LNCaP clone FGC (cell line): Measurements from ENCODE around the gene PPL.

Experiments
- DNase-seq: peaks from one replicate; pipeline ENCODE4 v3.0.0-alpha.2; 2011; ENCODE audit warnings: low read depth
- H3K4me3 ChIP-seq: 2 replicates; pipeline ENCODE4 v1.5.1; 2011; ENCODE audit warnings: mild to moderate bottlenecking, low read depth, low read length, control low read depth
- CTCF ChIP-seq: IDR thresholded peaks from 2 replicates; pipeline ENCODE4 v1.5.1; 2012; ENCODE audit warnings: mild to moderate bottlenecking; ENCODE audit not compliant: control insufficient read depth, insufficient read depth; ENCODE audit errors: extremely low read depth

The PPL gene

GRCh38 chr16:4873091-4873490 is 63.9 kb downstream of the PPL start:
- TF ChIP-seq CTCF: no peak

GRCh38 chr16:4871071-4871470 is 65.9 kb downstream of the PPL start:
- no peak overlapping the region for H3K4me3 ChIP-seq
- DNase-seq: no peak
- TF ChIP-seq CTCF: no peak

More at GRCh38 chr16:4873091-4873490, 63.9 kb downstream of the PPL start:
- H3K4me3 ChIP-seq: no peak overlapping the region
- DNase-seq: no peak

- peak; percentile 67 for DNase-seq
- no peak for TF ChIP-seq CTCF
- H3K4me3 ChIP-seq: no peak overlapping the region
Measured at GRCh38 chr16:4870138-4870671, 66.7 kb downstream of the PPL start.

GRCh38 chr16:4869147-4869805 is 67.7 kb downstream of the PPL start:
- peak; percentile 63 for DNase-seq
- no peak overlapping the region for H3K4me3 ChIP-seq
- TF ChIP-seq CTCF: no peak

- TF ChIP-seq CTCF: no peak
- no peak for DNase-seq
- no peak overlapping the region for H3K4me3 ChIP-seq
Measured at GRCh38 chr16:4868535-4868934, 68.4 kb downstream of the PPL start.

- TF ChIP-seq CTCF: no peak
Measured at GRCh38 chr16:4868026-4868425, 68.9 kb downstream of the PPL start.

GRCh38 chr16:4866586-4866985 is 70.4 kb downstream of the PPL start:
- no peak overlapping the region for H3K4me3 ChIP-seq
- TF ChIP-seq CTCF: no peak
- no peak for DNase-seq

More at GRCh38 chr16:4868026-4868425, 68.9 kb downstream of the PPL start:
- H3K4me3 ChIP-seq: no peak overlapping the region
- DNase-seq: no peak
